Stimulated activated naive CD8-positive, alpha-beta T cell treated with anti-CD3 and anti-CD28 coated beads, Interleukin-15, amount 100 ng/mL, for 72 hours (primary cell): Measurements from ENCODE around the gene CCDC136.

Experiments
- ATAC-seq: fragments of 150-1000 bp; cut with Tn5 transposase; 2 replicates; pipeline ENCODE4 v1.10.0; 2021; ENCODE audit warnings: mild to moderate bottlenecking, moderate library complexity
- DNase-seq, 2 donors: peaks; one replicate each; pipeline ENCODE4 v3.0.0; 2021 to 2022
- H3K27ac Mint-ChIP-seq, 2 donors: one replicate each; pipeline ENCODE4 v1.8.0; 2022; ENCODE audit warnings: mild to moderate bottlenecking in 2 of 2, mixed read lengths in 2 of 2, moderate library complexity in 2 of 2
- H3K27me3 Mint-ChIP-seq: one replicate; pipeline ENCODE4 v1.8.0; 2022; ENCODE audit warnings: mixed read lengths
- H3K4me1 Mint-ChIP-seq: one replicate; pipeline ENCODE4 v1.8.0; 2022; ENCODE audit warnings: mild to moderate bottlenecking, mixed read lengths
- H3K4me3 Mint-ChIP-seq, 2 donors: one replicate each; pipeline ENCODE4 v1.8.0; 2022; ENCODE audit warnings: mild to moderate bottlenecking in 2 of 2, mixed read lengths in 2 of 2, moderate library complexity in 1 of 2
- H3K9me3 Mint-ChIP-seq, 2 donors: one replicate each; pipeline ENCODE4 v1.8.0; 2022; ENCODE audit warnings: mixed read lengths in 2 of 2

The CCDC136 gene

GRCh38 chr7:128841921-128842673 lies 50.3 kb downstream of the CCDC136 start:
- ATAC-seq = peak; percentile 57
- Mint-ChIP-seq H3K4me3 (no peak overlapping the region), H3K27me3 (no peaks in the 10 kb centered on the region), H3K9me3 (no peaks in the 10 kb centered on the region), H3K4me1 (peaks cover 19% of the 10 kb centered on the region), H3K27ac (no peak overlapping the region)
- peak; percentile 61 to 68 for DNase-seq

GRCh38 chr7:128842674-128843641 lies 51.2 kb downstream of the CCDC136 start:
- Mint-ChIP-seq H3K27me3 (no peaks in the 10 kb centered on the region), H3K27ac (no peak overlapping the region), H3K4me3 (no peak overlapping the region), H3K4me1 (peaks cover 19% of the 10 kb centered on the region), H3K9me3 (no peaks in the 10 kb centered on the region)
- ATAC-seq = no peak
- no peak for DNase-seq

DNA sequence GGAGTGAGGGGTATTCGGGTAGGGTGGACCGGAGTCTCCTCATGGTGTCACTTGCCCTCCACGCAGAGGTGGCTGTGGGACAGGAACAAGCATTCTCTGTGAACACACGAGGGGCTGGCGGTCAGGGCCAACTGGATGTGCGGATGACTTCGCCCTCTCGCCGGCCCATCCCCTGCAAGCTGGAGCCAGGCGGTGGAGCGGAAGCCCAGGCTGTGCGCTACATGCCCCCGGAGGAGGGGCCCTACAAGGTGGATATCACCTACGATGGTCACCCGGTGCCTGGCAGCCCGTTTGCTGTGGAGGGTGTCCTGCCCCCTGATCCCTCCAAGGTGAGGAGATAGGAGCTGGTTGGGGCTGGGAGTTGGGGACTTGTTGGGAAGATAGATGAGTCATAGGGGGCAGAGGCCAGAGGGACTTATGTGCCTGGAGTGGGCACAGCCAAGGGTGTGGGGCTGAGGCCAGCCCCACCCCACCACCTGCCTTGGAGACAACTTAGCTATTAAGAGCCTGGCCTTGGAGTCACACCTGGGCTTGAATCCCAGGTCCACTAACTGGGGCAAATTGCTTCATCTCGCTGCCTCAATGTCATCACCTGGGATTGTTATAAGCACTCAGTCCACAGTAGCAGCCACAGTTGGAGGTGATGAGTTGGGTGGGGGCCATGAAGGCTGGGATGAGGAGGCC lies 52.3 kb downstream of the CCDC136 start:
- H3K4me1 Mint-ChIP-seq = peaks cover 19% of the 10 kb centered on the region
- ATAC-seq (no peak), DNase-seq (no peak)
- H3K27ac Mint-ChIP-seq = no peak overlapping the region
- no peak overlapping the region for H3K4me3 Mint-ChIP-seq
- H3K27me3 Mint-ChIP-seq = no peaks in the 10 kb centered on the region
- H3K9me3 Mint-ChIP-seq = no peaks in the 10 kb centered on the region

GRCh38 chr7:128844777-128845311 lies 53.1 kb downstream of the CCDC136 start:
- Mint-ChIP-seq H3K27me3 (no peaks in the 10 kb centered on the region), H3K4me3 (no peak overlapping the region), H3K4me1 (peaks cover 19% of the 10 kb centered on the region), H3K9me3 (no peaks in the 10 kb centered on the region), H3K27ac (no peak overlapping the region)
- no peak for ATAC-seq
- no peak for DNase-seq

DNA sequence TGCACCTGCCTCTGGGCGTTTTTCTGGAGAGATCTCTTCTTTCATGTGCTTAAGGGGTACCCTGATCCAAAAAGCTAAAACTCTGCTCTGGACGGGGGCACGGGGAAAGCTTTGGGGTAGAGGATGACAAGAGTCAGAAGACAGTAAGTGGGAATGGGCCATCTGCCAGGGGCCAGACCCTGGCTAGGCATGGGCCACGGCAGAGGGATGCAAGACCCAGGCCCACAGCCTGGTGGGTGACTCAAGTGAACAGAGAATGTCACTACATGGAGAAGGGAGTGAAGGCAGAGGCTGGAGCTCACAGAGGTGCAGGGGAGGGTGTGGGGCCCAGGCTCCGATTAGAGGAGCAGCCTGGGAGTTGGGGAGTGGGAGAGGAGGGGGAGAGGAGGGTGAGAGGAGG lies 53.7 kb downstream of the CCDC136 start:
- peaks cover 18% of the 10 kb centered on the region for H3K4me1 Mint-ChIP-seq
- H3K27me3 Mint-ChIP-seq = no peaks in the 10 kb centered on the region
- no peak for DNase-seq
- H3K4me3 Mint-ChIP-seq = no peak overlapping the region
- no peak for ATAC-seq
- H3K9me3 Mint-ChIP-seq = no peaks in the 10 kb centered on the region
- H3K27ac Mint-ChIP-seq = peak overlapping the region in 1 of 2 donors; percentile 19

- Mint-ChIP-seq H3K27ac (no peak overlapping the region), H3K4me1 (peaks cover 13% of the 10 kb centered on the region), H3K4me3 (no peak overlapping the region), H3K9me3 (no peaks in the 10 kb centered on the region), H3K27me3 (no peaks in the 10 kb centered on the region)
- ATAC-seq = no peak
- DNase-seq = no peak
Measured at GRCh38 chr7:128845987-128846386, 54.2 kb downstream of the CCDC136 start.

DNA sequence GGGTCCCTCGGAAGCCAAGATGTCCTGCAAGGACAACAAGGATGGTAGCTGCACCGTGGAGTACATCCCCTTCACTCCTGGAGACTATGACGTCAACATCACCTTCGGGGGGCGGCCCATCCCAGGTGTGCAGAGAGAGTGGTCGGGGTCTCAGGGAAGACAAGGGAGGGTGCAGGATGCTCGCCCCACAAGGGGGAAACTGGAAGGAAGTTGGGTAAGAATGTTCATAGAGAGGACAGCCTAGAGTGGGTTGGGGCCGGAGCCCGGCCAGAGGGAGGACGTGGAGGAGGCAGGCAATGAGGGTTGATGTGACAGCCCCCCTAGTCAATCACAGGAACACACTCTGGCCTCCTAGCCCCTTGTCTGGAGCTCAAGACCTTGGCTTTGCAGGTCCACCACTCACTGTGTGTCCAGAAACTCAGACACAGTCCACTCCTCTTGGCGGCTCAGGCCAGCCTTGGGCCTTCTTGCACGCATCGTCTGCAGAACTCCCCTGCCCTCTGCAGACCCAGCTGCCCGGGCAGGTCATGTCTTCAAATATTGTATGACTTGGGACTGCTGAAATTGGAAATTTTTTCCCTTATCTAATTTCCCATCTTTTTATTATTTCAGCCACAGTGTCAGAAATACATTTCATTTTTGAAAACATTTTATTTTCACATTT lies 55.1 kb downstream of the CCDC136 start:
- no peaks in the 10 kb centered on the region for H3K9me3 Mint-ChIP-seq
- DNase-seq = no peak
- H3K4me3 Mint-ChIP-seq = no peak overlapping the region
- no peak for ATAC-seq
- H3K27ac Mint-ChIP-seq = no peak overlapping the region
- H3K4me1 Mint-ChIP-seq = peaks cover 5% of the 10 kb centered on the region
- H3K27me3 Mint-ChIP-seq = no peaks in the 10 kb centered on the region

DNA sequence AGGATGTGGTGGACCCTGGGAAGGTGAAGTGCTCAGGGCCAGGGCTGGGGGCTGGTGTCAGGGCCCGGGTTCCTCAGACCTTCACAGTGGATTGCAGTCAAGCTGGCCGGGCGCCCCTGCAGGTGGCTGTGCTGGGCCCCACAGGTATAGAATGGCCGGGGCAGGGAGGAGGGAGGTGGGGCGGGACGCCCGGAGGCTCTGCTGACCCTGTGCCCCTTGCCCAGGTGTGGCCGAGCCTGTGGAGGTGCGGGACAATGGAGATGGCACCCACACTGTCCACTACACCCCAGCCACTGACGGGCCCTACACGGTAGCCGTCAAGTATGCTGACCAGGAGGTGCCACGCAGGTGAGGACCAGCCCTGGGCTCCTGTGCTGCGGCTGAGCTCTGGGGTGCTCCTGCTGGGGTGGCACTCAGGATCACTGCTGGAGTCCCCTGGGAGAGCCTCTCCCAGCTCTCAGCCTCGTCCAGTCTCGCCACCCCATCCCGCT lies 56.0 kb downstream of the CCDC136 start:
- DNase-seq (no peak), ATAC-seq (no peak)
- no peaks in the 10 kb centered on the region for H3K9me3 Mint-ChIP-seq
- H3K4me3 Mint-ChIP-seq = no peak overlapping the region
- H3K27ac Mint-ChIP-seq = no peak overlapping the region
- H3K4me1 Mint-ChIP-seq = no peaks in the 10 kb centered on the region
- H3K27me3 Mint-ChIP-seq = no peaks in the 10 kb centered on the region

- Mint-ChIP-seq H3K27ac (no peak overlapping the region), H3K27me3 (no peaks in the 10 kb centered on the region), H3K4me3 (no peak overlapping the region), H3K4me1 (no peaks in the 10 kb centered on the region), H3K9me3 (no peaks in the 10 kb centered on the region)
- ATAC-seq = no peak
- no peak for DNase-seq
Measured at GRCh38 chr7:128848289-128849155, 56.8 kb downstream of the CCDC136 start.

- Mint-ChIP-seq H3K27ac (no peak overlapping the region), H3K4me3 (no peak overlapping the region), H3K27me3 (no peaks in the 10 kb centered on the region), H3K4me1 (no peaks in the 10 kb centered on the region), H3K9me3 (no peaks in the 10 kb centered on the region)
- ATAC-seq (no peak), DNase-seq (no peak)
Measured at GRCh38 chr7:128849156-128849515, 57.4 kb downstream of the CCDC136 start.

- H3K27ac Mint-ChIP-seq = peak overlapping the region in 1 of 2 donors; percentile 58
- H3K4me3 Mint-ChIP-seq = no peak overlapping the region
- H3K27me3 Mint-ChIP-seq = no peaks in the 10 kb centered on the region
- no peaks in the 10 kb centered on the region for H3K4me1 Mint-ChIP-seq
- DNase-seq = no peak
- peak; percentile 38 for ATAC-seq
- H3K9me3 Mint-ChIP-seq = no peaks in the 10 kb centered on the region
Measured at GRCh38 chr7:128849804-128850490, 58.2 kb downstream of the CCDC136 start.

DNA sequence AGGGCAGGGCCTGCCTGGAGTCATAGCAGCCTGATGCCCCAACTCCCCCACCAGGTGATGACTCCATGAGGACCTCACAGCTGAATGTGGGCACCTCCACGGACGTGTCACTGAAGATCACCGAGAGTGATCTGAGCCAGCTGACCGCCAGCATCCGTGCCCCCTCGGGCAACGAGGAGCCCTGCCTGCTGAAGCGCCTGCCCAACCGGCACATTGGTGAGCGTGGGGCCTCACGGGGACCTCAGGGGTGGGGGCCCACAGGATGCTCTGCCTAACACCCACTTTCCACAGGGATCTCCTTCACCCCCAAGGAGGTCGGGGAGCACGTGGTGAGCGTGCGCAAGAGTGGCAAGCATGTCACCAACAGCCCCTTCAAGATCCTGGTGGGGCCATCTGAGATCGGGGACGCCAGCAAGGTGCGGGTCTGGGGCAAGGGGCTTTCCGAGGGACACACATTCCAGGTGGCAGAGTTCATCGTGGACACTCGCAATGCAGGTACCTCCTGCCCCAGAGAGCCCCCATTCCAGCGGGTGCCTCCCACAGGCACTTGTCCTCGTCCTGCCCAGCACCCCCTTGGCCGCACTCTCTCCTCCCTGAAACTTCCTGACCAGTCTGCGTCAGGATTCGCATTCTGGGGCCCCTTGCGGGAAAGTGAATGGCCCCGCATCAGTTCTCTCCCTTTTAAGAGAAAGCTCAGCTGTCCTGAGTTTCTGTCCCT lies 60.9 kb downstream of the CCDC136 start:
- Mint-ChIP-seq H3K27ac (no peak overlapping the region), H3K27me3 (no peaks in the 10 kb centered on the region), H3K4me1 (no peaks in the 10 kb centered on the region), H3K4me3 (no peak overlapping the region), H3K9me3 (no peaks in the 10 kb centered on the region)
- DNase-seq (no peak), ATAC-seq (no peak)

- no peaks in the 10 kb centered on the region for H3K27me3 Mint-ChIP-seq
- H3K27ac Mint-ChIP-seq = no peak overlapping the region
- H3K4me3 Mint-ChIP-seq = no peak overlapping the region
- H3K9me3 Mint-ChIP-seq = no peaks in the 10 kb centered on the region
- no peak for ATAC-seq
- H3K4me1 Mint-ChIP-seq = no peaks in the 10 kb centered on the region
- no peak for DNase-seq
Measured at GRCh38 chr7:128853799-128854198, 62.0 kb downstream of the CCDC136 start.
